Ovary (tissue), 3 donors: Measurements from ENCODE around the gene H6PD.

ENCODE experiments used
- POLR2A ChIP-seq: fragments of 450-650 bp; IDR thresholded peaks from one replicate; pipeline ENCODE4 v1.6.1; 2017; ENCODE audit warnings: antibody characterized with exemption, mild to moderate bottlenecking, moderate library complexity
- TF ChIP-seq, protein P1 (sequence below), 3 donors: fragments of 450-650 bp in 2 of 3; fragments of 200-600 bp in 1 of 3; IDR thresholded peaks; one replicate each; pipeline versions ENCODE4 v1.5.1 to v1.8.0; 2016 to 2022; ENCODE audit warnings: antibody characterized with exemption in 3 of 3, mild to moderate bottlenecking in 1 of 3
- donor health status: DM: no; HTN: no; CAD: no.

DNA sequence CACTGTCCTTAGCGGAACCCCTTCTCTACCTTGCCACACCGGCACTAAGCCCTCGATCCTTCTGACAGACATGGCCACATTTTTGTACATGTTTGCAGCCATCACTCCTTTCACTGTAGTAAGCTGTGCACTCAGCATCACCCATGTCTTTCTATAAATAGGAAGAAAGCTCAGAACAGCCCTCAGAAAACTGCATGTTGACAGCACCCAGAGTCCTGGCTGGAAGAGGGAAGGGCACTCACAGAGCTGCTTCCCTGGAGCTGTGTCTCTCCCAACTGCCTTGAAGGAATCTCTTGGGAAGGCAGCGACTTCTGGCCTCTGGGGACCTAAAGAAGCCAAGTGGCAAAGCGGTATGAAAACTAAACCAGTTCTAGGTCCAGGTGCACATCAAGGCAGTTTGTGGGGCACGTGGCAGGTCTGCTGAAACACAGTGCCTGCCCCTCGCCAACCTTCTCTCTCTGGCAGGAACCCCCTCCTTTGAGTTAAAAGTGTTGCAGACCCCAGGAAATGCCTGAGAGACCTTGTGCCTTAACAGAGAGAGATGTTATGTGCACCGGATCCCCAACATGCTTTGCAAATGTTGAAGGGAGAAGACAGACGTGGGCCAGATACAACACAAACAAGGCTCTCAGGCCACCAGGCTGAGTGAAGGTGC, 41.9 kb upstream of the H6PD start:
- TF ChIP-seq, protein P1, sequence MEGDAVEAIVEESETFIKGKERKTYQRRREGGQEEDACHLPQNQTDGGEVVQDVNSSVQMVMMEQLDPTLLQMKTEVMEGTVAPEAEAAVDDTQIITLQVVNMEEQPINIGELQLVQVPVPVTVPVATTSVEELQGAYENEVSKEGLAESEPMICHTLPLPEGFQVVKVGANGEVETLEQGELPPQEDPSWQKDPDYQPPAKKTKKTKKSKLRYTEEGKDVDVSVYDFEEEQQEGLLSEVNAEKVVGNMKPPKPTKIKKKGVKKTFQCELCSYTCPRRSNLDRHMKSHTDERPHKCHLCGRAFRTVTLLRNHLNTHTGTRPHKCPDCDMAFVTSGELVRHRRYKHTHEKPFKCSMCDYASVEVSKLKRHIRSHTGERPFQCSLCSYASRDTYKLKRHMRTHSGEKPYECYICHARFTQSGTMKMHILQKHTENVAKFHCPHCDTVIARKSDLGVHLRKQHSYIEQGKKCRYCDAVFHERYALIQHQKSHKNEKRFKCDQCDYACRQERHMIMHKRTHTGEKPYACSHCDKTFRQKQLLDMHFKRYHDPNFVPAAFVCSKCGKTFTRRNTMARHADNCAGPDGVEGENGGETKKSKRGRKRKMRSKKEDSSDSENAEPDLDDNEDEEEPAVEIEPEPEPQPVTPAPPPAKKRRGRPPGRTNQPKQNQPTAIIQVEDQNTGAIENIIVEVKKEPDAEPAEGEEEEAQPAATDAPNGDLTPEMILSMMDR (IDR thresholded peaks at IDR 0.05): no peak
- no peak for TF ChIP-seq POLR2A
